Measurements from ENCODE around the gene KRTAP5-4.
"Not testable (repeated sequence)": the region's sequence is repeated elsewhere in the genome, so short reads cannot be mapped to it uniquely, and the experiment has no call there.

KRTAP5-4 gene

GRCh38 chr11:1667906-1668305 lies 46.0 kb upstream of the KRTAP5-4 start:
- 52% methylated on average over 14 of the region's 16 CpGs for WGBS (ENCODE audit: insufficient coverage)
- no peaks in the 10 kb centered on the region for H3K36me3 ChIP-seq (ENCODE audit: control insufficient read depth in 4 of 4, insufficient read depth in 4 of 4, low read length in 3 of 4)
- no peak overlapping the region for H3K4me3 ChIP-seq (ENCODE audit: control insufficient read depth in 1 of 7, extremely low read depth in 1 of 7, insufficient read depth in 4 of 7, low read depth in 2 of 7, low read length in 6 of 7)
- H3K27me3 ChIP-seq (replicated peaks in 2 of 5; ENCODE audit: control insufficient read depth in 4 of 5, insufficient read depth in 5 of 5, low read length in 4 of 5) = peaks cover 0 to 43% (median 17%) of the 10 kb centered on the region in 5 experiments
- H3K4me1 ChIP-seq (ENCODE audit: control extremely low read depth in 1 of 4, control insufficient read depth in 4 of 4, insufficient read depth in 4 of 4, low read length in 3 of 4) = peaks cover 0 to 12% (median 4%) of the 10 kb centered on the region in 4 experiments
- CTCF ChIA-PET = interaction anchor here (0.7 to 0.9 kb wide), 2 partner anchors 15 to 181 kb away, joined by 3 to 4 read pairs; no protein-coding TSS in a partner anchor
- DNase-seq = no peak
- POLR2A ChIA-PET = no interaction called here
- H3K27ac ChIP-seq (ENCODE audit: insufficient read depth in 1 of 2, low read depth in 1 of 2, low read length in 2 of 2, poor library complexity in 1 of 2, severe bottlenecking in 2 of 2) = no peak overlapping the region
- no peaks in the 10 kb centered on the region for H3K9me3 ChIP-seq (ENCODE audit: control extremely low read depth in 1 of 5, control insufficient read depth in 4 of 5, insufficient read depth in 2 of 5, low read depth in 1 of 5, low read length in 4 of 5)

GRCh38 chr11:1667121-1667850 lies 45.3 kb upstream of the KRTAP5-4 start:
- Histone ChIP-seq H3K27me3 (replicated peaks in 2 of 5; ENCODE audit: control insufficient read depth in 4 of 5, insufficient read depth in 5 of 5, low read length in 4 of 5) (peaks cover 0 to 38% (median 13%) of the 10 kb centered on the region in 5 experiments), H3K9me3 (ENCODE audit: control extremely low read depth in 1 of 5, control insufficient read depth in 4 of 5, insufficient read depth in 2 of 5, low read depth in 1 of 5, low read length in 4 of 5) (no peaks in the 10 kb centered on the region), H3K27ac (ENCODE audit: insufficient read depth in 1 of 2, low read depth in 1 of 2, low read length in 2 of 2, poor library complexity in 1 of 2, severe bottlenecking in 2 of 2) (no peak overlapping the region), H3K4me1 (ENCODE audit: control extremely low read depth in 1 of 4, control insufficient read depth in 4 of 4, insufficient read depth in 4 of 4, low read length in 3 of 4) (peaks cover 0 to 12% (median 4%) of the 10 kb centered on the region in 4 experiments), H3K4me3 (ENCODE audit: control insufficient read depth in 1 of 7, extremely low read depth in 1 of 7, insufficient read depth in 4 of 7, low read depth in 2 of 7, low read length in 6 of 7) (no peak overlapping the region), H3K36me3 (ENCODE audit: control insufficient read depth in 4 of 4, insufficient read depth in 4 of 4, low read length in 3 of 4) (no peaks in the 10 kb centered on the region)
- WGBS (ENCODE audit: insufficient coverage) = 95% methylated on average over 19 of the region's 24 CpGs
- POLR2A ChIA-PET = no interaction called here
- no peak for DNase-seq
- CTCF ChIA-PET = interaction anchor here (0.7 to 0.9 kb wide), 2 partner anchors 14 to 182 kb away, joined by 3 to 4 read pairs; no protein-coding TSS in a partner anchor

GRCh38 chr11:1665313-1665712 lies 43.4 kb upstream of the KRTAP5-4 start:
- no peak overlapping the region for H3K27ac ChIP-seq (ENCODE audit: insufficient read depth in 1 of 2, low read depth in 1 of 2, low read length in 2 of 2, poor library complexity in 1 of 2, severe bottlenecking in 2 of 2)
- H3K4me1 ChIP-seq (ENCODE audit: control extremely low read depth in 1 of 4, control insufficient read depth in 4 of 4, insufficient read depth in 4 of 4, low read length in 3 of 4) = peaks cover 0 to 16% (median 10%) of the 10 kb centered on the region in 4 experiments
- peaks cover 0 to 28% (median 10%) of the 10 kb centered on the region in 5 experiments for H3K27me3 ChIP-seq (replicated peaks in 2 of 5; ENCODE audit: control insufficient read depth in 4 of 5, insufficient read depth in 5 of 5, low read length in 4 of 5)
- CTCF ChIA-PET = no interaction called here
- no peaks in the 10 kb centered on the region for H3K36me3 ChIP-seq (ENCODE audit: control insufficient read depth in 4 of 4, insufficient read depth in 4 of 4, low read length in 3 of 4)
- no peak for DNase-seq
- 98% methylated on average over 4 of the region's 8 CpGs for WGBS (ENCODE audit: insufficient coverage)
- H3K9me3 ChIP-seq (ENCODE audit: control extremely low read depth in 1 of 5, control insufficient read depth in 4 of 5, insufficient read depth in 2 of 5, low read depth in 1 of 5, low read length in 4 of 5) = no peaks in the 10 kb centered on the region
- POLR2A ChIA-PET = no interaction called here
- no peak overlapping the region for H3K4me3 ChIP-seq (ENCODE audit: control insufficient read depth in 1 of 7, extremely low read depth in 1 of 7, insufficient read depth in 4 of 7, low read depth in 2 of 7, low read length in 6 of 7)

DNA sequence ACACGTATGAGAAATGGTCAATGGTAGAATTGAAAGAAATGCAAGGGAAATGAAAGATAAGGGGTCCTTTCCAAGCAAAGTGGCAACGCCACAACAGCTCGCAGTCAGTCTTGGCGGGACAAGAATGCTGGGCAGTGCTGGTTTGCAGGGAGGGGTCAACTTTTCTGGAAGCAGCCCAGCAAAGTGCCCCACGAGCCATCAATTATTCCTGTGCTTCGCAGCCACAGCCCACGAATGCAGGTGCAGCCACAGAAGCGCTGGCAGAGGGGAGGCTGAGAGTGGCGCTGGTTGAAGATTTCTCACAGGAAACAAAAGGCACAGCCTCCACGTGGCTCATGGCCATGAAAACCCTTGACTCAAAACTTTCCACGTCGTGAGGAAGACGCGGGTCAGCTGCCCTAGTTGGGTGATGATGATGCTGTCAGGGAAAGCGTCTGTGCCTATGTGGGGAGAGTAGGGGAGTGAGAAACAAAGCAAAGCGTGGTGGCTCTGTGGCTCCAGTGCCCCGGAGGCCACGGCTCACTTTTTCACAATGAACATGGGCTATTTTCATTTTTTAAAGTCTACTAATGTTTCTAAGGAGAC lies 40.9 kb upstream of the KRTAP5-4 start:
- POLR2A ChIA-PET; H3K27ac ChIP-seq (ENCODE audit: insufficient read depth in 1 of 2, low read depth in 1 of 2, low read length in 2 of 2, poor library complexity in 1 of 2, severe bottlenecking in 2 of 2); CTCF ChIA-PET; H3K36me3 ChIP-seq (ENCODE audit: control insufficient read depth in 4 of 4, insufficient read depth in 4 of 4, low read length in 3 of 4); DNase-seq; H3K4me3 ChIP-seq (ENCODE audit: control insufficient read depth in 1 of 7, extremely low read depth in 1 of 7, insufficient read depth in 4 of 7, low read depth in 2 of 7, low read length in 6 of 7); H3K27me3 ChIP-seq (replicated peaks in 2 of 5; ENCODE audit: control insufficient read depth in 4 of 5, insufficient read depth in 5 of 5, low read length in 4 of 5); H3K9me3 ChIP-seq (ENCODE audit: control extremely low read depth in 1 of 5, control insufficient read depth in 4 of 5, insufficient read depth in 2 of 5, low read depth in 1 of 5, low read length in 4 of 5): not testable (repeated sequence)
- H3K4me1 ChIP-seq (ENCODE audit: control extremely low read depth in 1 of 4, control insufficient read depth in 4 of 4, insufficient read depth in 4 of 4, low read length in 3 of 4) = peaks cover 0 to 29% (median 21%) of the 10 kb centered on the region in 4 experiments
- 30% methylated on average over 3 of the region's 18 CpGs for WGBS (ENCODE audit: insufficient coverage)

DNA sequence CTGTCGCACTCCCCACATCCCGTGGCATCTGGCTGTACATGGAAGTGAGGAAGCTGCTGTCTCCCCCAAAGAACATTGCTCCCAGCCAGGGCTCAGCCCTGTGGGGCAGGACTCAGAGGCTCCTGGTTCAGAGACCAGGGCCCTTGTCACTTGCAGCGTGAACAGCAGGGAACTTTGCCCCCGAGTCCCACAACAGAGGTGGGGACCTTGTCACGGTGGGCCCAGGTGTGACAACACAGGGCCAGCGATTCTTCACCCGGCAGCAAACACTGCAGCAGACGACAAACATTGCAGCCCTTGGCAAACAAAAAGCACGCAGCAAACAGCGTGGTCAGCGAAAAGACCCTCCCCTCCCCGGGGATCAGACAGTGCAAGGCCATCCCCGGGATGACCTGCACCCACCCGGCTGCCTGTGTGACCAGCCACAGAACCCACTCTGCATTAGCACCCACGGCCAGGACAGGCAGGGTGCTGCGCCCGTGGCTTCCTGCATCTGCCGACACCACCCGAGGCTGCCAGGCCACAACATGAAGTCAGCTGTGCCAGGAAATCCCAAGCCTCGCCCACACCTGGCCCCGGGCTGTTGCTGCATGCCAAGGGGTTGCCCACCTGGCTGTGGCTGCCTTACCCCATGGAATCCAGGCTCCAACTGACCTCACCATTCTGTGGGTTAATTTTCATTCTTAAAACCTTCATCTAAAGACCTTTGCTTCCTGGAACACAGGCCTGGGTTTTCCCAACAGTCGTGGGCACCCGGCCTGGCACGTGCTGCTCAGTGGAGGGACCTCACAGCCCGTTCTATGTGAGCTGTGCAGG lies 39.7 kb upstream of the KRTAP5-4 start:
- H3K4me3 ChIP-seq (ENCODE audit: control insufficient read depth in 1 of 7, extremely low read depth in 1 of 7, insufficient read depth in 4 of 7, low read depth in 2 of 7, low read length in 6 of 7); H3K36me3 ChIP-seq (ENCODE audit: control insufficient read depth in 4 of 4, insufficient read depth in 4 of 4, low read length in 3 of 4); DNase-seq; CTCF ChIA-PET; POLR2A ChIA-PET; H3K27me3 ChIP-seq (replicated peaks in 2 of 5; ENCODE audit: control insufficient read depth in 4 of 5, insufficient read depth in 5 of 5, low read length in 4 of 5); H3K9me3 ChIP-seq (ENCODE audit: control extremely low read depth in 1 of 5, control insufficient read depth in 4 of 5, insufficient read depth in 2 of 5, low read depth in 1 of 5, low read length in 4 of 5); H3K27ac ChIP-seq (ENCODE audit: insufficient read depth in 1 of 2, low read depth in 1 of 2, low read length in 2 of 2, poor library complexity in 1 of 2, severe bottlenecking in 2 of 2): not testable (repeated sequence)
- WGBS (ENCODE audit: insufficient coverage) = no CpG with 5 or more reads among the region's 25 CpGs
- H3K4me1 ChIP-seq (ENCODE audit: control extremely low read depth in 1 of 4, control insufficient read depth in 4 of 4, insufficient read depth in 4 of 4, low read length in 3 of 4) = peaks cover 0 to 36% (median 23%) of the 10 kb centered on the region in 4 experiments

GRCh38 chr11:1660111-1660867 lies 38.4 kb upstream of the KRTAP5-4 start:
- ChIA-PET POLR2A (no interaction called here), CTCF (interaction anchor here (1.1 kb wide), 1 partner anchor 10 kb away, joined by 4 read pairs; no protein-coding TSS in a partner anchor)
- H3K4me3 ChIP-seq (ENCODE audit: control insufficient read depth in 1 of 7, extremely low read depth in 1 of 7, insufficient read depth in 4 of 7, low read depth in 2 of 7, low read length in 6 of 7) = no peak overlapping the region
- H3K4me1 ChIP-seq (ENCODE audit: control extremely low read depth in 1 of 4, control insufficient read depth in 4 of 4, insufficient read depth in 4 of 4, low read length in 3 of 4) = peaks cover 0 to 50% (median 34%) of the 10 kb centered on the region in 4 experiments
- no peak for DNase-seq
- H3K27ac ChIP-seq (ENCODE audit: insufficient read depth in 1 of 2, low read depth in 1 of 2, low read length in 2 of 2, poor library complexity in 1 of 2, severe bottlenecking in 2 of 2) = no peak overlapping the region
- no peaks in the 10 kb centered on the region for H3K27me3 ChIP-seq (replicated peaks in 2 of 5; ENCODE audit: control insufficient read depth in 4 of 5, insufficient read depth in 5 of 5, low read length in 4 of 5)
- no peaks in the 10 kb centered on the region for H3K36me3 ChIP-seq (ENCODE audit: control insufficient read depth in 4 of 4, insufficient read depth in 4 of 4, low read length in 3 of 4)
- no peaks in the 10 kb centered on the region for H3K9me3 ChIP-seq (ENCODE audit: control extremely low read depth in 1 of 5, control insufficient read depth in 4 of 5, insufficient read depth in 2 of 5, low read depth in 1 of 5, low read length in 4 of 5)
- WGBS (ENCODE audit: insufficient coverage) = 87% methylated on average over 23 of the region's 24 CpGs

Measured in common myeloid progenitor, CD34-positive (primary cell).